NB4 (cell line): Measurements from ENCODE around the gene ABCC3.

ENCODE experiments used
- POLR2A ChIP-seq: IDR thresholded peaks from 2 replicates; pipeline ENCODE4 v1.6.1; 2011; ENCODE audit warnings: mild to moderate bottlenecking; ENCODE audit not compliant: insufficient read length; ENCODE audit errors: extremely low read depth
- TF ChIP-seq, protein P1 (sequence below): IDR thresholded peaks from one replicate; pipeline ENCODE4 v1.5.1; 2012; ENCODE audit warnings: low read depth, low read length

- TF ChIP-seq, protein P1, sequence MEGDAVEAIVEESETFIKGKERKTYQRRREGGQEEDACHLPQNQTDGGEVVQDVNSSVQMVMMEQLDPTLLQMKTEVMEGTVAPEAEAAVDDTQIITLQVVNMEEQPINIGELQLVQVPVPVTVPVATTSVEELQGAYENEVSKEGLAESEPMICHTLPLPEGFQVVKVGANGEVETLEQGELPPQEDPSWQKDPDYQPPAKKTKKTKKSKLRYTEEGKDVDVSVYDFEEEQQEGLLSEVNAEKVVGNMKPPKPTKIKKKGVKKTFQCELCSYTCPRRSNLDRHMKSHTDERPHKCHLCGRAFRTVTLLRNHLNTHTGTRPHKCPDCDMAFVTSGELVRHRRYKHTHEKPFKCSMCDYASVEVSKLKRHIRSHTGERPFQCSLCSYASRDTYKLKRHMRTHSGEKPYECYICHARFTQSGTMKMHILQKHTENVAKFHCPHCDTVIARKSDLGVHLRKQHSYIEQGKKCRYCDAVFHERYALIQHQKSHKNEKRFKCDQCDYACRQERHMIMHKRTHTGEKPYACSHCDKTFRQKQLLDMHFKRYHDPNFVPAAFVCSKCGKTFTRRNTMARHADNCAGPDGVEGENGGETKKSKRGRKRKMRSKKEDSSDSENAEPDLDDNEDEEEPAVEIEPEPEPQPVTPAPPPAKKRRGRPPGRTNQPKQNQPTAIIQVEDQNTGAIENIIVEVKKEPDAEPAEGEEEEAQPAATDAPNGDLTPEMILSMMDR = no peak
- no peak for TF ChIP-seq POLR2A
Observed at GRCh38 chr17:50682441-50682840, 47.8 kb downstream of the ABCC3 start.
